Measurements from ENCODE around the gene KLF1.

DNA sequence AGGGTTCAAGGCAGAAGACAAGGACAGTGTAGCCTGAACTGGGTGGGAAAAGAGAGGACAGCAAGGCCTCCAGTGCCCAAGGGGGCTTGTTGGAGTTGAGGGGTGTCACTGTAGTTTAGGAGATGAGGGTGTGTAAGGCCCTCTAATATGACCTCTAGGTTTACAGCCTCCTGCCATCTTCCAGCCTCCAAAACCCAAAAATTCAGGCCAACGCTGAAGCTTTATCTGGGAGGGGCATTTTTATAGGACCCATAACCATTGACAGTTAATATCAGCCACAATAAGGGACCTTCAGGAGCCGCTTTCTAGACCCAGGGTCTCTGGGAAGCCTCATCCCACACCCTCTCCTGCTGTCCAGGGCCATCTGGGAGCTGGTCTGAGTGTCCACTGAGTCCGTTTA is 2.8 kb downstream of the KLF1 start:
- TF ChIP-seq ZSCAN30 (tag by site-specific recombination; IDR thresholded peaks at IDR 0.05) = no peak
- no peak for TF ChIP-seq ZFP37 (tag by site-specific recombination; IDR thresholded peaks at IDR 0.05)
- no peak for TF ChIP-seq SALL2 (tag by site-specific recombination; IDR thresholded peaks at IDR 0.05; ENCODE audit: borderline replicate concordance)
- TF ChIP-seq, protein P1, sequence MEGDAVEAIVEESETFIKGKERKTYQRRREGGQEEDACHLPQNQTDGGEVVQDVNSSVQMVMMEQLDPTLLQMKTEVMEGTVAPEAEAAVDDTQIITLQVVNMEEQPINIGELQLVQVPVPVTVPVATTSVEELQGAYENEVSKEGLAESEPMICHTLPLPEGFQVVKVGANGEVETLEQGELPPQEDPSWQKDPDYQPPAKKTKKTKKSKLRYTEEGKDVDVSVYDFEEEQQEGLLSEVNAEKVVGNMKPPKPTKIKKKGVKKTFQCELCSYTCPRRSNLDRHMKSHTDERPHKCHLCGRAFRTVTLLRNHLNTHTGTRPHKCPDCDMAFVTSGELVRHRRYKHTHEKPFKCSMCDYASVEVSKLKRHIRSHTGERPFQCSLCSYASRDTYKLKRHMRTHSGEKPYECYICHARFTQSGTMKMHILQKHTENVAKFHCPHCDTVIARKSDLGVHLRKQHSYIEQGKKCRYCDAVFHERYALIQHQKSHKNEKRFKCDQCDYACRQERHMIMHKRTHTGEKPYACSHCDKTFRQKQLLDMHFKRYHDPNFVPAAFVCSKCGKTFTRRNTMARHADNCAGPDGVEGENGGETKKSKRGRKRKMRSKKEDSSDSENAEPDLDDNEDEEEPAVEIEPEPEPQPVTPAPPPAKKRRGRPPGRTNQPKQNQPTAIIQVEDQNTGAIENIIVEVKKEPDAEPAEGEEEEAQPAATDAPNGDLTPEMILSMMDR (tag by site-specific recombination; IDR thresholded peaks at IDR 0.05) = no peak
- no peak for TF ChIP-seq REST (tag by site-specific recombination; IDR thresholded peaks at IDR 0.05)
- no peak for TF ChIP-seq ZNF391 (tag by site-specific recombination; IDR thresholded peaks at IDR 0.05; ENCODE audit: borderline replicate concordance, low read depth)
- TF ChIP-seq WT1 (tag by site-specific recombination; IDR thresholded peaks at IDR 0.05) = no peak
- no peak for TF ChIP-seq ZNF274 (IDR thresholded peaks at IDR 0.05; ENCODE audit: low read length)
- no peak for TF ChIP-seq ZNF274 (tag by site-specific recombination; IDR thresholded peaks at IDR 0.05; ENCODE audit: borderline replicate concordance)
- TF ChIP-seq ZNF768 (tag by site-specific recombination; IDR thresholded peaks at IDR 0.05) = no peak
- TF ChIP-seq AEBP2 (tag by site-specific recombination; IDR thresholded peaks at IDR 0.05; ENCODE audit: borderline replicate concordance) = no peak
- no peak for TF ChIP-seq ZBTB8A (tag by site-specific recombination; IDR thresholded peaks at IDR 0.05)

Measured in HEK293 (cell line).